HEK293 (cell line): ENCODE measurements around the gene EFCAB14.

Experiments used
- CTCF ChIA-PET: fragments of 350-600 bp; formaldehyde crosslinking; extraction: SDS; loops from one replicate; lab custom pipeline; 2021; ENCODE audit warnings: antibody characterized with exemption; lab: Yijun Ruan, JAX
- POLR2A ChIA-PET: fragments of 300-600 bp; formaldehyde crosslinking; extraction: SDS; loops from one replicate; lab custom pipeline; 2020; ENCODE audit warnings: antibody characterized with exemption, inconsistent platforms; lab: Yijun Ruan, JAX
- H3K27ac ChIP-seq: fragments of 200-500 bp; sonication (Bioruptor generic); 2 replicates; pipeline ENCODE4 v1.5.1; 2014; ENCODE audit warnings: low read depth, low read length, control low read depth, inconsistent platforms; ENCODE audit errors: extremely low read depth
- H3K36me3 ChIP-seq, 2 experiments: fragments of 200-500 bp in 1 of 2; sonication (Bioruptor generic) in 1 of 2; 1 replicate in 1 of 2; 2 replicates in 1 of 2; pipeline ENCODE4 v1.5.1; 2014 to 2017; ENCODE audit warnings: inconsistent platforms in 2 of 2, low read length in 2 of 2; ENCODE audit not compliant: control insufficient read depth in 2 of 2, insufficient read depth in 1 of 2
- H3K4me1 ChIP-seq: fragments of 200-500 bp; sonication (Bioruptor generic); 2 replicates; pipeline ENCODE4 v1.5.1; 2014; ENCODE audit warnings: mild to moderate bottlenecking, low read length, inconsistent platforms; ENCODE audit not compliant: control insufficient read depth, insufficient read depth
- H3K4me3 ChIP-seq: 2 replicates; pipeline ENCODE4 v1.5.1; 2011; ENCODE audit warnings: low read depth, mild to moderate bottlenecking, control low read depth, low read length, moderate library complexity
- H3K9me3 ChIP-seq: fragments of 200-500 bp; sonication (Bioruptor generic); 2 replicates; pipeline ENCODE4 v1.5.1; 2014; ENCODE audit warnings: low read depth, low read length, inconsistent platforms; ENCODE audit not compliant: control insufficient read depth, insufficient read depth
- KLF16 ChIP-seq: fragments of 450-650 bp; formaldehyde crosslinking; IDR thresholded peaks from 2 replicates; pipeline ENCODE4 v1.5.1; 2017; ENCODE audit warnings: missing biosample characterization, missing genetic modification characterization
- KLF9 ChIP-seq: fragments of 450-650 bp; formaldehyde crosslinking; IDR thresholded peaks from 2 replicates; pipeline ENCODE4 v1.5.1; 2016; ENCODE audit warnings: missing biosample characterization, missing genetic modification characterization, low read depth
- PRDM6 ChIP-seq: fragments of 450-650 bp; formaldehyde crosslinking; IDR thresholded peaks from 2 replicates; pipeline ENCODE4 v1.5.1; 2017; ENCODE audit warnings: missing biosample characterization, missing genetic modification characterization
- REST ChIP-seq: fragments of 450-650 bp; formaldehyde crosslinking; IDR thresholded peaks from 2 replicates; pipeline ENCODE4 v1.5.1; 2016; ENCODE audit warnings: missing biosample characterization, missing genetic modification characterization
- ZBTB49 ChIP-seq: fragments of 450-650 bp; formaldehyde crosslinking; IDR thresholded peaks from 2 replicates; pipeline ENCODE4 v1.5.1; 2016; ENCODE audit warnings: missing biosample characterization, missing genetic modification characterization, low read depth
- ZNF112 ChIP-seq: fragments of 450-650 bp; formaldehyde crosslinking; IDR thresholded peaks from 2 replicates; pipeline ENCODE4 v1.5.0; 2017; ENCODE audit warnings: missing biosample characterization, missing genetic modification characterization
- ZNF138 ChIP-seq: fragments of 450-650 bp; formaldehyde crosslinking; IDR thresholded peaks from 2 replicates; pipeline ENCODE4 v1.5.1; 2016; ENCODE audit warnings: missing biosample characterization, missing genetic modification characterization, borderline replicate concordance
- ZNF155 ChIP-seq: fragments of 450-650 bp; formaldehyde crosslinking; IDR thresholded peaks from 2 replicates; pipeline ENCODE4 v1.5.1; 2016; ENCODE audit warnings: missing biosample characterization, missing genetic modification characterization
- ZNF184 ChIP-seq: fragments of 450-650 bp; IDR thresholded peaks from 2 replicates; pipeline ENCODE4 v1.5.1; 2018; ENCODE audit warnings: missing biosample characterization, mild to moderate bottlenecking, missing genetic modification characterization
- ZNF335 ChIP-seq: fragments of 450-650 bp; formaldehyde crosslinking; conservative IDR thresholded peaks from 2 replicates; pipeline ENCODE4 v1.5.1; 2016; ENCODE audit warnings: missing biosample characterization, missing genetic modification characterization
- ZNF391 ChIP-seq: fragments of 450-650 bp; formaldehyde crosslinking; IDR thresholded peaks from 2 replicates; pipeline ENCODE4 v1.5.1; 2016; ENCODE audit warnings: low read depth, missing biosample characterization, missing genetic modification characterization, borderline replicate concordance
- ZNF510 ChIP-seq: fragments of 450-650 bp; formaldehyde crosslinking; IDR thresholded peaks from 2 replicates; pipeline ENCODE4 v1.5.1; 2018; ENCODE audit warnings: mild to moderate bottlenecking, missing genetic modification characterization, missing biosample characterization; ENCODE audit not compliant: insufficient replicate concordance
- ZNF558 ChIP-seq: fragments of 450-650 bp; formaldehyde crosslinking; IDR thresholded peaks from 2 replicates; pipeline ENCODE4 v1.5.1; 2016; ENCODE audit warnings: missing biosample characterization, missing genetic modification characterization
- ZNF560 ChIP-seq: fragments of 450-650 bp; formaldehyde crosslinking; IDR thresholded peaks from 2 replicates; pipeline ENCODE4 v1.5.1; 2017; ENCODE audit warnings: missing biosample characterization, missing genetic modification characterization, borderline replicate concordance
- ZNF561 ChIP-seq: fragments of 450-650 bp; IDR thresholded peaks from 2 replicates; pipeline ENCODE4 v1.5.1; 2018; ENCODE audit warnings: missing biosample characterization, missing genetic modification characterization, borderline replicate concordance
- ZNF629 ChIP-seq: fragments of 450-650 bp; formaldehyde crosslinking; IDR thresholded peaks from 2 replicates; pipeline ENCODE4 v1.5.1; 2017; ENCODE audit warnings: missing biosample characterization, missing genetic modification characterization
- ZNF76 ChIP-seq: fragments of 450-650 bp; formaldehyde crosslinking; IDR thresholded peaks from 2 replicates; pipeline ENCODE4; 2016; ENCODE audit warnings: low read depth, missing biosample characterization, missing genetic modification characterization, borderline replicate concordance
- TF ChIP-seq, protein P1 (sequence below): fragments of 450-650 bp; formaldehyde crosslinking; IDR thresholded peaks from 2 replicates; pipeline ENCODE4 v1.5.1; 2016; ENCODE audit warnings: missing biosample characterization, missing genetic modification characterization
- TF ChIP-seq, protein P2 (sequence below): fragments of 450-650 bp; formaldehyde crosslinking; IDR thresholded peaks from 2 replicates; pipeline ENCODE4 v1.5.1; 2016; ENCODE audit warnings: missing biosample characterization, missing genetic modification characterization

EFCAB14 gene

DNA sequence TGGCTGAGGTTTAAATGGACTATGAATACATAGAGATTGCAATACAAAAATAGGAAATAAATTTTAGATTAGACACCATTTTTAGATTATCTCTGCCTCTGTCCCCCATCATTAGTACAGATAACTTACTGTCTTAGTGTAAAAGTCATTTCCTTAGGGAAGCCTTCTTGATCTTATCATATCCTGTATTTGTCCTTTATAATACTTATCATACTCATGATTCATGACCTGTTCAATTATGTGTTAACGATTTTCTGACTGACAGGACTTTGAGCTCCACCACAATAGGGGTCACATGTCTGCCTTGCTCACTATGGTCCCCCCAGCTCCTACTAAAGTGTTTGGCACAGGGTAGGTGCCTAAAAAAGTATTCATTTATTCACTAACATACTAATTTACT, 32.7 kb downstream of the EFCAB14 start:
- ChIA-PET POLR2A (no interaction called here), CTCF (no interaction called here)
- Histone ChIP-seq H3K4me1 (no peaks in the 10 kb centered on the region), H3K27ac (no peak overlapping the region), H3K36me3 (peaks cover 20 to 99% of the 10 kb centered on the region in 2 experiments), H3K9me3 (no peaks in the 10 kb centered on the region), H3K4me3 (no peak overlapping the region)
- TF ChIP-seq ZNF560 (tag by site-specific recombination): no peak
- TF ChIP-seq PRDM6 (tag by site-specific recombination): peak; percentile 36; the same call in 1 of the 2 replicates
- no peak for TF ChIP-seq ZNF335

- peaks cover 34 to 100% of the 10 kb centered on the region in 2 experiments for H3K36me3 ChIP-seq
- POLR2A ChIA-PET: no interaction called here
- CTCF ChIA-PET: interaction anchor here (1.1 to 1.3 kb wide), 2 partner anchors 12 to 209 kb away, joined by 4 read pairs; no protein-coding TSS in a partner anchor
Observed at GRCh38 chr1:46684670-46685069, 34.2 kb downstream of the EFCAB14 start.

DNA sequence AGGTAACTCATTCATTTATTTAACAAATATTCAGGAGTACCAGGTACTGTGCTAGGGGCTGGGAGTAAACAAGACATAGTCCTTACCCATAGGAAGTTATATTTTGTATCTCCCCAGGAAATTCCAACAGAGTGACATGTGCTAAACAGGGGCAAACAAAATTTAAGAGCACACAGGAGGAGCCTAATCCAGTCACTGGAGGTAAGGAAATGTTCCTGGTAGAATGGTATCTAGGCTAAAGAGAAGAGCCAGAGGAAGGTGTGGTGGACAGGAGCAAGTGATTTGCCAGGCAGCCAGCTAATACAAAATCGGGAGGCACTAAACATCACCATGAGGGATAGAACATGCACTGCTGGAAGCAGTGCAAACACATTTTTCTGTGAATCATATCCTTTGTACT, 36.9 kb downstream of the EFCAB14 start:
- CTCF ChIA-PET: interaction anchor here (0.6 kb wide), 1 partner anchor 43 kb away, joined by 3 read pairs; no protein-coding TSS in a partner anchor
- Histone ChIP-seq H3K36me3 (peaks cover 29 to 94% of the 10 kb centered on the region in 2 experiments), H3K4me3 (no peak overlapping the region), H3K27ac (no peak overlapping the region), H3K9me3 (no peaks in the 10 kb centered on the region), H3K4me1 (no peaks in the 10 kb centered on the region)
- POLR2A ChIA-PET: no interaction called here
- TF ChIP-seq KLF9: no peak
- no peak for TF ChIP-seq ZNF561 (tag by site-specific recombination)
- TF ChIP-seq, protein P1, sequence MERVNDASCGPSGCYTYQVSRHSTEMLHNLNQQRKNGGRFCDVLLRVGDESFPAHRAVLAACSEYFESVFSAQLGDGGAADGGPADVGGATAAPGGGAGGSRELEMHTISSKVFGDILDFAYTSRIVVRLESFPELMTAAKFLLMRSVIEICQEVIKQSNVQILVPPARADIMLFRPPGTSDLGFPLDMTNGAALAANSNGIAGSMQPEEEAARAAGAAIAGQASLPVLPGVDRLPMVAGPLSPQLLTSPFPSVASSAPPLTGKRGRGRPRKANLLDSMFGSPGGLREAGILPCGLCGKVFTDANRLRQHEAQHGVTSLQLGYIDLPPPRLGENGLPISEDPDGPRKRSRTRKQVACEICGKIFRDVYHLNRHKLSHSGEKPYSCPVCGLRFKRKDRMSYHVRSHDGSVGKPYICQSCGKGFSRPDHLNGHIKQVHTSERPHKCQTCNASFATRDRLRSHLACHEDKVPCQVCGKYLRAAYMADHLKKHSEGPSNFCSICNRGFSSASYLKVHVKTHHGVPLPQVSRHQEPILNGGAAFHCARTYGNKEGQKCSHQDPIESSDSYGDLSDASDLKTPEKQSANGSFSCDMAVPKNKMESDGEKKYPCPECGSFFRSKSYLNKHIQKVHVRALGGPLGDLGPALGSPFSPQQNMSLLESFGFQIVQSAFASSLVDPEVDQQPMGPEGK (tag by site-specific recombination): no peak
- TF ChIP-seq ZNF391 (tag by site-specific recombination): no peak
- TF ChIP-seq KLF16 (tag by site-specific recombination): no peak
- TF ChIP-seq ZBTB49 (tag by site-specific recombination): no peak
- TF ChIP-seq, protein P2, sequence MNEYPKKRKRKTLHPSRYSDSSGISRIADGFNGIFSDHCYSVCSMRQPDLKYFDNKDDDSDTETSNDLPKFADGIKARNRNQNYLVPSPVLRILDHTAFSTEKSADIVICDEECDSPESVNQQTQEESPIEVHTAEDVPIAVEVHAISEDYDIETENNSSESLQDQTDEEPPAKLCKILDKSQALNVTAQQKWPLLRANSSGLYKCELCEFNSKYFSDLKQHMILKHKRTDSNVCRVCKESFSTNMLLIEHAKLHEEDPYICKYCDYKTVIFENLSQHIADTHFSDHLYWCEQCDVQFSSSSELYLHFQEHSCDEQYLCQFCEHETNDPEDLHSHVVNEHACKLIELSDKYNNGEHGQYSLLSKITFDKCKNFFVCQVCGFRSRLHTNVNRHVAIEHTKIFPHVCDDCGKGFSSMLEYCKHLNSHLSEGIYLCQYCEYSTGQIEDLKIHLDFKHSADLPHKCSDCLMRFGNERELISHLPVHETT (tag by site-specific recombination): no peak
- no peak for TF ChIP-seq ZNF510 (tag by site-specific recombination)
- no peak for TF ChIP-seq ZNF629 (tag by site-specific recombination)
- no peak for TF ChIP-seq ZNF112 (tag by site-specific recombination)

More at GRCh38 chr1:46684670-46685069, 34.2 kb downstream of the EFCAB14 start:
- Histone ChIP-seq H3K9me3 (no peaks in the 10 kb centered on the region), H3K4me3 (no peak overlapping the region), H3K27ac (no peak overlapping the region), H3K4me1 (no peaks in the 10 kb centered on the region)
- TF ChIP-seq REST (no peak), ZNF558 (tag by site-specific recombination) (no peak), ZNF155 (tag by site-specific recombination) (no peak), ZNF138 (tag by site-specific recombination) (no peak), ZNF184 (tag by site-specific recombination) (no peak), ZNF76 (no peak)
- TF ChIP-seq, all 188 proteins: peak for 0
